Thymus (tissue), 11 donors: ENCODE measurements around the gene PLCH1. TPM values are rescaled to one million over a fixed set of nuclear protein-coding genes. Genes with fewer than 3 reads are reported as not detected.

Source experiments
- DNase-seq, 9 donors: peaks; one replicate each; pipeline ENCODE4 v3.0.0-alpha.2; 2013; ENCODE audit warnings: low spot score in 9 of 9, low read depth in 6 of 9, missing footprints in 1 of 9
- H3K27ac ChIP-seq, 2 donors: one replicate each; pipeline ENCODE4 v1.5.1; 2013; ENCODE audit warnings: control low read depth in 1 of 2, low read depth in 1 of 2, low read length in 1 of 2, mild to moderate bottlenecking in 1 of 2, moderate library complexity in 1 of 2
- H3K27me3 ChIP-seq, 2 donors: one replicate each; pipeline ENCODE4 v1.5.1; 2013; ENCODE audit warnings: low read length in 1 of 2; ENCODE audit not compliant: control insufficient read depth in 2 of 2, insufficient read depth in 1 of 2
- H3K36me3 ChIP-seq, 2 donors: one replicate each; pipeline ENCODE4 v1.5.1; 2013; ENCODE audit warnings: low read length in 1 of 2, mild to moderate bottlenecking in 1 of 2, moderate library complexity in 1 of 2; ENCODE audit not compliant: control insufficient read depth in 2 of 2, insufficient read depth in 2 of 2
- H3K4me1 ChIP-seq, 2 donors: one replicate each; pipeline ENCODE4 v1.5.1; 2013; ENCODE audit warnings: low read length in 2 of 2; ENCODE audit not compliant: control insufficient read depth in 2 of 2, insufficient read depth in 2 of 2
- H3K4me3 ChIP-seq, 2 donors: one replicate each; pipeline ENCODE4 v1.5.1; 2013; ENCODE audit warnings: low read length in 2 of 2, control low read depth in 1 of 2, mild to moderate bottlenecking in 1 of 2
- H3K9me3 ChIP-seq, 2 donors: one replicate each; pipeline ENCODE4 v1.5.1; 2013; ENCODE audit warnings: low read length in 1 of 2, mild to moderate bottlenecking in 1 of 2; ENCODE audit not compliant: control insufficient read depth in 2 of 2, insufficient read depth in 1 of 2
- WGBS: extraction: QIAGEN DNeasy Blood & Tissue Kit; methylation state at CpG from one replicate; pipeline ENCODE4 v1.1.7; 2013; 5-methylcytosine and 5-hydroxymethylcytosine counted together
- polyA plus RNA-seq: library from polyadenylated mRNA; stranded (reverse); fragments of 200-250 nt; gene quantifications from one replicate; pipeline ENCODE4 v1.2.3, GENCODE V29; 2013
- total RNA-seq: library from RNA; stranded (reverse); fragments of 120-200 nt; gene quantifications from one replicate; pipeline ENCODE4 v1.2.4, GENCODE V29; 2013
- donor health status: healthy.

PLCH1 gene
- total and polyA plus RNA-seq, 2 donors = 7.6 to 29.3 TPM

DNA sequence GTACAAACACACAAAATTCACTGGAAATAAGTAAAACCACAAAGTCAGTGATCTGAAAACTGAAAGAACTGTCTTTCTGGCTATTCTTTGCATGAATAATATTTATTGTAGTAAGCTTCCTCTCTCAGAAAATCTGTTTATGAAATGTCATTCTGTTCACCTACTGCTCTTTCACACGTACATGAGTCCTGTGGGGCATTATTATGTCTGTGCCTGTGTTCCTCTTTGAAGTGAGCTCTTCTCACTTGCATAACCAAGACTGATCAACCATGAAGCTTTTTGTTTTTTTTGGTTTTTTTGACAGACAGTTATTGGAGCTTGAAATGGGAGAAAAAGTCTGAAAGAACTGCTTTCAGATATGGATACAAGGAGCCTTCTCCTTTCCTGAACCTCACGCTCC is 195.8 kb downstream of the PLCH1 start:
- Histone ChIP-seq H3K27me3 (no peaks in the 10 kb centered on the region), H3K4me3 (no peak overlapping the region), H3K27ac (peak overlapping the region in 1 of 2 donors; percentile 12), H3K9me3 (no peaks in the 10 kb centered on the region), H3K36me3 (peaks cover 0 to 10% of the 10 kb centered on the region in 2 donors), H3K4me1 (peaks cover 17 to 33% of the 10 kb centered on the region in 2 donors)
- peak in 1 of 9 donors; percentile 46 for DNase-seq
- WGBS = 49% methylated on average over 2 of the region's 2 CpGs

DNA sequence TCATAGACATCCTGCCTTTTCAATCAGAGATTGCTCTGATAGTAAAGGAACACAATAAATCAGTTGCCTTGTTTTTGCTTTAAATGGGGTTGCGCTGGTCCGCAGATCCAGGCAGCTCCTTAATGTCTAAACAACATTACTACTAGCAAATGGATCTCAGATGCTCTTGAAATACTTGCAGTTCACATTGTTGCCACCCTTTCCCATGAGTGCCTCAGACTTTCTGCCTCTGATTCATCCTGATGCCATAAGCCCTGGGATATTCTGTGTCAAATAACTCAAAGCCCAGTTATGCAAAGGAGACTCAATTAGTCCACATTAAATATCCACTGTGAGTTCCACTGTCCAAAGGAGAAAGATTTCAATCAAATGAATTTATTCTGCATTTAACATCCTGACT is 196.7 kb downstream of the PLCH1 start:
- no peaks in the 10 kb centered on the region for H3K9me3 ChIP-seq
- peaks cover 13 to 25% of the 10 kb centered on the region in 2 donors for H3K4me1 ChIP-seq
- peaks cover 0 to 10% of the 10 kb centered on the region in 2 donors for H3K36me3 ChIP-seq
- no peak for DNase-seq
- H3K27ac ChIP-seq = no peak overlapping the region
- no peaks in the 10 kb centered on the region for H3K27me3 ChIP-seq
- WGBS = 98% methylated on average over 2 of the region's 2 CpGs
- H3K4me3 ChIP-seq = no peak overlapping the region

DNA sequence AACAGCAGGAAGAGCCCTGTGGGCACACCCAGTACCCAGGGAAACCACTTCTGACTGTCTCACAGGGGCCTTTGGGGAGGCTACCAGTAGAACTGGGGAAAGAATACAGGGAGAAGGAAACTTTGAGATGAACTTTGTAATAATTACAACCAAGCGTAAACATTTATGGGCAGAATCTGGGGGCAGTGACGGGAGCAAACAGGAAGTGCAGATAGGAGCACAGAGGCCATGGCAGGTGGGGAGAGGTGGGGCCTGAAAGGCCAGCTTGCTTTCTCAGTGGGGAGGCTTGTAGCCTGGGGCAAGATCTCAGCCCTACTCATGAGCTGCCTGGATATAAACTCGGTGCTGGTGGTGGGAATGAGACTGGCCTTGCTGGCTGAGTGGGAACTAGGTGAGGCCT is 209.8 kb downstream of the PLCH1 start:
- H3K4me3 ChIP-seq = no peak overlapping the region
- H3K27me3 ChIP-seq = no peaks in the 10 kb centered on the region
- no peak overlapping the region for H3K27ac ChIP-seq
- 94% methylated on average over 3 of the region's 3 CpGs for WGBS
- H3K36me3 ChIP-seq = peaks cover 11 to 32% of the 10 kb centered on the region in 2 donors
- H3K4me1 ChIP-seq = peaks cover 0 to 4% of the 10 kb centered on the region in 2 donors
- DNase-seq = no peak
- peaks cover 2 to 15% of the 10 kb centered on the region in 2 donors for H3K9me3 ChIP-seq

DNA sequence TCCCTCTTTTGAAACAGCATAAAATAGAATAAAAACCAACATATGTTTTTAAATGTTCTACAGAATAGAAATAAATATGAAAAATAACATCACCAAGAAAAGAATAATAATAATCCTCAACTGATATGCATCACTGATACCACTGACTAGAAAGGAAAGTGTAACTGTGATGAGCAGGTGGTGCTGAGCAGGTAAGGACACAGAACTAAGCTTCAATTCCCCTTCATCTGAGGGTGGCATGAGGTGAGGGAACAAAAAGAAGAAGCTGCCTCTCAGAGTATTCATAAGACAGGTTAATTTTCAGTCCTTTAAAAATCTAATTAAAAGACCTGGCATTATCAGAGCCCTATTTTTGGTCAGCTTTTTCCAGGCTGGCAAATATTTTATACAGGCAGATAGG is 216.3 kb downstream of the PLCH1 start:
- Histone ChIP-seq H3K36me3 (peaks cover 11 to 21% of the 10 kb centered on the region in 2 donors), H3K4me1 (no peaks in the 10 kb centered on the region), H3K9me3 (peaks cover 2 to 4% of the 10 kb centered on the region in 2 donors), H3K4me3 (no peak overlapping the region), H3K27me3 (no peaks in the 10 kb centered on the region), H3K27ac (no peak overlapping the region)
- no peak for DNase-seq

DNA sequence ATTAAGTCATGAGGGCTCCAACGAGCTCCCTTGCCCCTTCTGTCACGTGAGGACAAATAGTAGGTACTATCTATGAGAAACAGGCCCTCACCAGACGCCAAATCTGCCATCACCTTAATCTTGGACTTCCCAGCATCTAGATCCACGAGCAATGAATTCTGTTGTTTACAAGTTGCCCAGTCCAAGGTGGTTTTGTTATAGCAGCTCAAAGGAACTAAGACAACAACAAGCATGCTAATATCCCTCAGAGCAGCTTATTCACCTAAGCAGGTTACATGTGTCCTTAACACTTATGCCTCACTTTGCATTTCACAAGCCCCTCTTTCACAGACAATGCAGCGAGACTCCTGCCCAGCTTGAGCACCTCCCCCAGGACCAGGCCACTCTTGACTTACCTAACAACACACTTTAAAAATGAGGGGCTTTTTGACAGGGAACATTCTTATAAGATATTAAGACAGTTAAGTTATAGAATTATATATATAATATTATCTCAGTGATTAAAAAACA is 219.5 kb downstream of the PLCH1 start:
- WGBS = 98% methylated on average over 5 of the region's 5 CpGs
- Histone ChIP-seq H3K9me3 (peaks cover 0 to 1% of the 10 kb centered on the region in 2 donors), H3K36me3 (peaks cover 11 to 16% of the 10 kb centered on the region in 2 donors), H3K4me1 (no peaks in the 10 kb centered on the region), H3K27me3 (no peaks in the 10 kb centered on the region), H3K4me3 (no peak overlapping the region), H3K27ac (no peak overlapping the region)
- no peak for DNase-seq

DNA sequence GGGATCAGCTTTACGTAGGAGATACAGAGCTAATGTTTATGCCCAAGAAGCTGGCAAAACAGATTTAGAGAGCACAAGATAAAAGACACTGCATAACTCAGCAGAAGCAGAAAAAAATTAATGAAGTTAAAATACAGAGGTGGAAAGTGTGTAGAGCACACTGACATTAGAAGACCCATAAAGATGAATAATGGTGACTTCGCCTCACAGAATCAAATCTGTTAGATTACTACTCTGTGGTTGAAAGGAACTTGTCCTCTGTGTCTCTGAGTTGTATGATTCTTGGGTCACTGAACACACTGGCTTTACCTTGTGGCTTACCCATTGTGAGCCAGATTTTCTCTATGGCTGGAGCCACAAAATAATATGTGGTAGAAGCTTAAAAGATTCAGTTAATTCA is 224.4 kb downstream of the PLCH1 start:
- Histone ChIP-seq H3K9me3 (peaks cover 0 to 1% of the 10 kb centered on the region in 2 donors), H3K27ac (no peak overlapping the region), H3K4me3 (no peak overlapping the region), H3K36me3 (peaks cover 9 to 13% of the 10 kb centered on the region in 2 donors), H3K27me3 (no peaks in the 10 kb centered on the region), H3K4me1 (peaks cover 18% of the 10 kb centered on the region in 2 donors)
- 96% methylated on average over 2 of the region's 2 CpGs for WGBS
- no peak for DNase-seq

DNA sequence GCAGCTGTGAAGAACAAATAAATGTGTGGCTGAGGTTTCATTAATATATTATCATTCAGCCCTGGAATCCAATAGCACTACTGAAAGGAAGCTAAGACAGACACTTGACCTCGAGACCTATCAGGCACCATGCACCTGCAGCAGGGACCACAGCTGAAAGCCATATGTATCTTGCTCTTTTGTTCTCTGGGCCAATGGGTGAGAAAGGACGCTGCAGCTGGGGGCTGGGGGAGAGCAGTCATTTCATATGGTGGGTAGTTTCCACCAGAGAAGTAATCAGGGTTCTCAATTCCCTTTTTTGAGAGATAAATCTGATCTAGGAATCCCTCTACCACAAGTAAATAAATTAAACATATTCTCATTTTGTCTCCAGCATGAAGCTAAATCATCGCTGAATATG is 225.8 kb downstream of the PLCH1 start:
- no peaks in the 10 kb centered on the region for H3K27me3 ChIP-seq
- H3K4me3 ChIP-seq = no peak overlapping the region
- H3K9me3 ChIP-seq = peaks cover 0 to 1% of the 10 kb centered on the region in 2 donors
- WGBS = 45% methylated on average over 3 of the region's 3 CpGs
- peaks cover 9 to 16% of the 10 kb centered on the region in 2 donors for H3K36me3 ChIP-seq
- peak in 6 of 9 donors; percentile 15 to 55 (median 23) for DNase-seq
- H3K27ac ChIP-seq = no peak overlapping the region
- peaks cover 18% of the 10 kb centered on the region in 2 donors for H3K4me1 ChIP-seq

DNA sequence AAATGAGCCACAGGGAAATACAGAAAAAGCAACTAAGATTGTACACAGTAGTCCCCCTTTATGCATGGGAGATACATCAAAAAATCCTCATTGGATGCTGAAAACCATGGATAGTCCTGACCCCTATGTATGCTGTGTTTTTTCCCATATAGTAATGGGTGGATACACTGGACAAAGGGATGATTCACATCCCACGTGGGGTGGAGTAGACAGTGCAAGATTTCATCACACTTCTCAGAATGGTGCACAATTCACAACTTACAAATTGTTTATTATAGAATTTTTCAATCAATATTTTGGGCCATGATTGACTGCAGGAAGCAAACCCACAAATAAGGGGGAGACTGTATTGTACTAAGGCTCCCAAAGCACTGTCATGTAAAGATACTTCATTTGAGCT is 227.0 kb downstream of the PLCH1 start:
- peaks cover 18% of the 10 kb centered on the region in 2 donors for H3K4me1 ChIP-seq
- 95% methylated on average over 1 of the region's 1 CpG for WGBS
- no peak for DNase-seq
- H3K36me3 ChIP-seq = peaks cover 6 to 19% of the 10 kb centered on the region in 2 donors
- H3K27ac ChIP-seq = no peak overlapping the region
- no peaks in the 10 kb centered on the region for H3K9me3 ChIP-seq
- no peaks in the 10 kb centered on the region for H3K27me3 ChIP-seq
- no peak overlapping the region for H3K4me3 ChIP-seq

DNA sequence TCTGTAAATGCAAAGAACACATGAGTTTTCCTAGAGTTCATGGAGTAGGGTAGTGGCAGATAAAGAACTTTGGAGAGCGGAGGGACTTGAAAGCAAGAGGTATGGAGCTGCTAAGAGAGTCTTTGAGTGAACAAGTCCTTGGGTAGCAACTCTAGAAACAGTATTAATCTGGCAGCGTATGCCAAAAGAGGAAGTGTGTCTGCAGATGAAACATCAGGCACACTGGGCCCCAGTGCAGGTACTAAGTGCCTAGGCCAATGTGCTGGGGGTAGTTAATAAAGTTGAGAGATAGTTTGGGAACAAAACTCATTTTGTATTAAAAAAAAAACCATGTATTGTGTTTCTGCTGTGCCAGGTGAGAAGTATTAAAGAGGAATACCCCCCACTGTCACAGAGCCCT is 228.4 kb downstream of the PLCH1 start:
- 98% methylated on average over 2 of the region's 2 CpGs for WGBS
- peaks cover 14 to 22% of the 10 kb centered on the region in 2 donors for H3K36me3 ChIP-seq
- DNase-seq = no peak
- no peaks in the 10 kb centered on the region for H3K27me3 ChIP-seq
- H3K4me3 ChIP-seq = no peak overlapping the region
- peaks cover 18% of the 10 kb centered on the region in 2 donors for H3K4me1 ChIP-seq
- H3K9me3 ChIP-seq = no peaks in the 10 kb centered on the region
- H3K27ac ChIP-seq = no peak overlapping the region
